Urinary bladder (tissue), 4 donors: Measurements from ENCODE around the gene INPP5A. TPM values are rescaled to one million over a fixed set of nuclear protein-coding genes. Genes with fewer than 3 reads are reported as not detected.
"Not testable (repeated sequence)": the region's sequence is repeated elsewhere in the genome, so short reads cannot be mapped to it uniquely, and the experiment has no call there.

ENCODE experiments used
- DNase-seq: peaks from one replicate; pipeline ENCODE4 v3.0.0-alpha.2; 2015; ENCODE audit errors: extremely low spot score
- H3K27ac ChIP-seq: one replicate; pipeline ENCODE4 v1.5.1; 2013; ENCODE audit warnings: low read depth, mild to moderate bottlenecking, moderate library complexity
- H3K36me3 ChIP-seq: one replicate; pipeline ENCODE4 v1.6.1; 2013; ENCODE audit warnings: mild to moderate bottlenecking, moderate library complexity; ENCODE audit not compliant: insufficient read depth
- H3K4me1 ChIP-seq: one replicate; pipeline ENCODE4 v1.6.1; 2013; ENCODE audit warnings: mild to moderate bottlenecking, moderate library complexity; ENCODE audit not compliant: insufficient read depth
- H3K4me3 ChIP-seq: one replicate; pipeline ENCODE4 v1.5.1; 2013; ENCODE audit warnings: low read depth, low read length
- WGBS: extraction: QIAGEN DNeasy Blood & Tissue Kit; methylation state at CpG from one replicate; pipeline ENCODE4 v1.1.7; 2013; 5-methylcytosine and 5-hydroxymethylcytosine counted together
- polyA plus RNA-seq: library from polyadenylated mRNA; stranded (reverse); fragments of 200-250 nt; gene quantifications from one replicate; pipeline ENCODE4 v1.2.3, GENCODE V29; 2013
- total RNA-seq: library from RNA; depleted of rRNA; stranded (reverse); fragments of >200 nt; gene quantifications from one replicate; pipeline ENCODE4 v1.2.3, GENCODE V29; 2014
- donor health status: healthy with polysubstance abuse.
- donor health status: healthy.

INPP5A gene
- total and polyA plus RNA-seq, 2 donors: 61.0 to 66.2 TPM

- Histone ChIP-seq H3K27ac (no peak overlapping the region), H3K4me3 (no peak overlapping the region), H3K4me1 (no peaks in the 10 kb centered on the region), H3K36me3 (no peaks in the 10 kb centered on the region)
- DNase-seq: no peak
- 90% methylated on average over 18 of the region's 18 CpGs for WGBS
Observed at GRCh38 chr10:132699411-132700155, 162.0 kb downstream of the INPP5A start.

- 40% methylated on average over 27 of the region's 27 CpGs for WGBS
- H3K27ac ChIP-seq: no peak overlapping the region
- H3K4me3 ChIP-seq: no peak overlapping the region
- H3K4me1 ChIP-seq: no peaks in the 10 kb centered on the region
- no peaks in the 10 kb centered on the region for H3K36me3 ChIP-seq
- peak; percentile 42 for DNase-seq
Observed at GRCh38 chr10:132700156-132701098, 162.8 kb downstream of the INPP5A start.

- H3K4me1 ChIP-seq: no peaks in the 10 kb centered on the region
- H3K4me3 ChIP-seq: no peak overlapping the region
- WGBS: 93% methylated on average over 26 of the region's 26 CpGs
- no peak overlapping the region for H3K27ac ChIP-seq
- no peak for DNase-seq
- H3K36me3 ChIP-seq: no peaks in the 10 kb centered on the region
Observed at GRCh38 chr10:132701099-132701845, 163.7 kb downstream of the INPP5A start.

- Histone ChIP-seq H3K27ac (no peak overlapping the region), H3K36me3 (no peaks in the 10 kb centered on the region)
- WGBS: 95% methylated on average over 13 of the region's 13 CpGs
Observed at GRCh38 chr10:132701846-132702190, 164.2 kb downstream of the INPP5A start.

GRCh38 chr10:132702601-132703418, 165.2 kb downstream of the INPP5A start:
- DNase-seq: no peak
- Histone ChIP-seq H3K4me1 (no peaks in the 10 kb centered on the region), H3K36me3 (no peaks in the 10 kb centered on the region), H3K4me3 (no peak overlapping the region), H3K27ac (no peak overlapping the region)
- 92% methylated on average over 37 of the region's 37 CpGs for WGBS

More at GRCh38 chr10:132701846-132702190, 164.2 kb downstream of the INPP5A start:
- no peak for DNase-seq
- H3K4me3 ChIP-seq: no peak overlapping the region
- H3K4me1 ChIP-seq: no peaks in the 10 kb centered on the region

- H3K36me3 ChIP-seq: no peaks in the 10 kb centered on the region
- H3K27ac ChIP-seq: no peak overlapping the region
- WGBS: 93% methylated on average over 24 of the region's 24 CpGs
- no peak overlapping the region for H3K4me3 ChIP-seq
- no peaks in the 10 kb centered on the region for H3K4me1 ChIP-seq
- no peak for DNase-seq
Observed at GRCh38 chr10:132703419-132704007, 165.9 kb downstream of the INPP5A start.

GRCh38 chr10:132704008-132704814, 166.6 kb downstream of the INPP5A start:
- Histone ChIP-seq H3K36me3 (no peaks in the 10 kb centered on the region), H3K27ac (no peak overlapping the region), H3K4me3 (no peak overlapping the region), H3K4me1 (no peaks in the 10 kb centered on the region)
- no peak for DNase-seq
- 96% methylated on average over 29 of the region's 29 CpGs for WGBS

- H3K4me3 ChIP-seq, DNase-seq, H3K27ac ChIP-seq, H3K4me1 ChIP-seq, H3K36me3 ChIP-seq: not testable (repeated sequence)
- 96% methylated on average over 9 of the region's 9 CpGs for WGBS
Observed at GRCh38 chr10:132704815-132705064, 167.2 kb downstream of the INPP5A start.

GRCh38 chr10:132705173-132705572, 167.6 kb downstream of the INPP5A start:
- H3K27ac ChIP-seq: no peak overlapping the region
- H3K36me3 ChIP-seq: no peaks in the 10 kb centered on the region
- DNase-seq: no peak
- H3K4me3 ChIP-seq: no peak overlapping the region
- 98% methylated on average over 15 of the region's 15 CpGs for WGBS
- H3K4me1 ChIP-seq: no peaks in the 10 kb centered on the region

- H3K4me3 ChIP-seq: no peak overlapping the region
- WGBS: 92% methylated on average over 1 of the region's 1 CpG
- no peak for DNase-seq
- H3K4me1 ChIP-seq: no peaks in the 10 kb centered on the region
- H3K27ac ChIP-seq: no peak overlapping the region
- H3K36me3 ChIP-seq: no peaks in the 10 kb centered on the region
Observed at GRCh38 chr10:132705943-132706342, 168.4 kb downstream of the INPP5A start.

GRCh38 chr10:132706701-132707100, 169.1 kb downstream of the INPP5A start:
- peaks cover under 1% of the 10 kb centered on the region for H3K36me3 ChIP-seq
- no peak overlapping the region for H3K27ac ChIP-seq
- 99% methylated on average over 11 of the region's 11 CpGs for WGBS
- H3K4me1 ChIP-seq: no peaks in the 10 kb centered on the region
- DNase-seq: no peak
- H3K4me3 ChIP-seq: no peak overlapping the region

- Histone ChIP-seq H3K4me1 (no peaks in the 10 kb centered on the region), H3K27ac (no peak overlapping the region), H3K4me3 (no peak overlapping the region), H3K36me3 (peaks cover 2% of the 10 kb centered on the region)
- 98% methylated on average over 14 of the region's 14 CpGs for WGBS
- no peak for DNase-seq
Observed at GRCh38 chr10:132707121-132707775, 169.7 kb downstream of the INPP5A start.
